Activated CD8-positive, alpha-beta memory T cell treated with anti-CD3 and anti-CD28 coated beads for 36 hours (primary cell): ENCODE measurements around the gene PPP1R3E. TPM values are rescaled to one million over a fixed set of nuclear protein-coding genes. Genes with fewer than 3 reads are reported as not detected.

Experiments used
- CTCF ChIA-PET: fragments of 350-600 bp; sonication (Branson Sonifier 250); formaldehyde crosslinking; loops from one replicate; lab custom pipeline; 2021; ENCODE audit warnings: antibody characterized with exemption; lab: Charles Lee
- POLR2A ChIA-PET: fragments of 350-600 bp; sonication (Branson Sonifier 250); formaldehyde crosslinking; loops from one replicate; lab custom pipeline; 2021; ENCODE audit warnings: antibody characterized with exemption; lab: Charles Lee
- total RNA-seq, 2 experiments: library from RNA; stranded (reverse); gene quantifications; one replicate each; pipeline ENCODE4 v1.2.3, GENCODE V29; 2021

Gene PPP1R3E
- total RNA-seq, 2 experiments from 2014 or later: 16.2 to 18.8 TPM

DNA sequence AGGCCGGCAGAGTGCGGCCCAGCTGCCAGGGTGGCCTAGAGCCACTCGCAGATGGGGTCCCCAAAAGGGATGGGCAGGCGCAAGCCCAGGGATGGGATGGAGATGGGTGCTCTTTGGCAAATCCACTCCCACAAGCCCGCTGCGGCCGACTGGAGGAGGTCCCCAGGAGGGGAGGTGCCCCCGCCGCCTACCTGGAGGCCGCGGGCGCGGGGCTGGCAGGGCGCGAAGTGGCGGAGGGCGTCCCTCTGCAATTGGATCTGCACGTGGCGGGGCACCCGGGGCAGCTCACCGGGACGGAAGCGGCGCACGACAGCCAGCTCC lies 730 bp downstream of the PPP1R3E start:
- ChIA-PET CTCF (interaction anchor here (1.3 to 4.5 kb wide), 9 partner anchors 9 to 732 kb away, joined by 3 to 47 read pairs (median 5); partner anchors contain the start of genes ACIN1, C14orf119, HOMEZ and PABPN1), POLR2A (interaction anchor here (0.9 to 3.4 kb wide), 6 partner anchors 16 to 207 kb away, joined by 3 to 73 read pairs (median 5); partner anchors contain the start of genes ACIN1, C14orf119, HOMEZ and PABPN1)

- CTCF ChIA-PET: interaction anchor here (1.3 to 4.5 kb wide), 7 partner anchors 11 to 294 kb away, joined by 3 to 47 read pairs (median 7); partner anchors contain the start of genes ACIN1, C14orf119, HOMEZ and PABPN1
- POLR2A ChIA-PET: interaction anchor here (0.9 to 3.4 kb wide), 6 partner anchors 16 to 207 kb away, joined by 3 to 73 read pairs (median 5); partner anchors contain the start of genes ACIN1, C14orf119, HOMEZ and PABPN1
These were observed 1.2 kb downstream of the PPP1R3E start for GRCh38 chr14:23301288-23301968.

DNA sequence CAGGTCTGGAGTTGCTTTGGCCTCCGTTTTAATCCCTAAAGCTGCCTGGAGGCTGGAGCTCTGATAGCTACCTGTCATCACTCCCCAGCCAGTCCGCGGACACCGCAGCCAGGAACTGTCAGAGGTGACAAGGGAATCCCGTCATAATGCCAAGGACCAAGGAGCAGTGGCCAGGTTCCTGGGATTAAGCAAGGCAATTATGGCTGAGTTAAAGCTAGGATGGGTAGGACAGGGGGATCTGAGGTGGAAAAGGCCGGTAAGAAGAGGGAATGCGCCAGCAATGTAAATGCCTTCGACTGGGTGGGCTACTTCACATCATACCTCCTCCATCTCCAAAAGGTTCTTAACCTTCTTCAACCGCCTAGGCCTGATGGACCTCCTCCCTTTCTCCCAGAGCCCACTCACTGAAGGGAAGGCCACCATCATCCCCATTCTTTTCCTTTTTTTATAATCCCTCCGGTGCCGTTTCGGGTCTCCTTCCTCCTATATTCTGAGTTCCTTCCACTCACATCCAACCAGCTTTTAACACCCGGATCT lies 1.9 kb downstream of the PPP1R3E start:
- CTCF ChIA-PET: interaction anchor here (1.4 to 4.5 kb wide), 6 partner anchors 10 to 206 kb away, joined by 5 to 47 read pairs (median 8); partner anchors contain the start of genes ACIN1, C14orf119, HOMEZ and PABPN1
- POLR2A ChIA-PET: interaction anchor here (0.6 to 3.4 kb wide), 5 partner anchors 14 to 208 kb away, joined by 3 to 73 read pairs (median 3); partner anchors contain the start of genes ACIN1, HOMEZ and PABPN1

- CTCF ChIA-PET: interaction anchor here (1.9 to 4.5 kb wide), 4 partner anchors 10 to 205 kb away, joined by 5 to 47 read pairs (median 14); partner anchors contain the start of genes ACIN1, C14orf119 and PABPN1
These were observed 2.5 kb downstream of the PPP1R3E start for GRCh38 chr14:23299986-23300686.

DNA sequence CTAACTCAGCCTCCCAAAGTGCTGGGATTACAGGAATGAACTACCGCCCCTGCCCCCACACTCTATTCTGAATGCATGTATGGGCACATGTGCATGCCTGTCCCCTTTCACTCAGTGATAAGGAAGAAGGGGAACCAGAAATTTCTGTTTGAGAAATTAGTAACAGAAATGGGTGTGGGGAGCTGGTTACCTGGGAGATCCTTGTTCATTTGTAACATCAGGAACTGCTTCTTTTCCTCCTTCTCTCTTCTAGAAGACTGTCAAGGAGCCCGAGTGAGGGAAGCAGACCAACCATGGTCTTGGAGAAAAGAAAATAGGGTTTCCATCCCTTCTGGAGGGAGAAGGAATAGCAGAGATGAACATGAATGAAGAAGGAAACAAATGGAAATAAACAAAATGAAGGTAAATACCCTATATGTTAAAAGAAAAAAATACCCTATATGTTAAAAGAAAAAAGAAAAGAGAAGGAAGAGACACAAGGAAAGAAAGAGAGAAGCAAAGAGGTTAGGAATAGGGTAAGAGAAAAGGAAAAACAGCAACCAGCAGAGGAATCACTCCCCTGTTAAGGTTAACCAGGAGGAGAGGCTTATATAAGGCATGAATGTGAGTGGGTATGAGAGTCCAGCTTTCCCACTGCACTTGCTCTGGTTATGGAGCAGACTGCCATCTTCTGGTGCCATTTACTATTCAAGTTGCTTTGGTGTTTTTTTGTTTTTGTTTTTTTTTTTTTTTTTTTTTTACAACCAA lies 3.3 kb downstream of the PPP1R3E start:
- POLR2A ChIA-PET: interaction anchor here (1.5 kb wide), 1 partner anchor 13 kb away, joined by 3 read pairs; the partner anchor contains the start of gene HOMEZ
- CTCF ChIA-PET: interaction anchor here (1.3 to 3.8 kb wide), 3 partner anchors 9 to 179 kb away, joined by 3 to 20 read pairs (median 5); no protein-coding TSS in a partner anchor

More at GRCh38 chr14:23299986-23300686, 2.5 kb downstream of the PPP1R3E start:
- POLR2A ChIA-PET: interaction anchor here (0.6 to 3.4 kb wide), 4 partner anchors 14 to 208 kb away, joined by 3 to 73 read pairs (median 3); partner anchors contain the start of genes ACIN1, HOMEZ and PABPN1

GRCh38 chr14:23297611-23298277 lies 4.9 kb downstream of the PPP1R3E start:
- CTCF ChIA-PET: no interaction called here

GRCh38 chr14:23297096-23297495 lies 5.6 kb downstream of the PPP1R3E start:
- POLR2A ChIA-PET: interaction anchor here (2.0 kb wide), 1 partner anchor 24 kb away, joined by 8 read pairs; the partner anchor contains the start of gene PABPN1
- CTCF ChIA-PET: interaction anchor here (0.9 to 1.2 kb wide), 2 partner anchors 11 to 176 kb away, joined by 3 to 4 read pairs; no protein-coding TSS in a partner anchor

More at GRCh38 chr14:23297611-23298277, 4.9 kb downstream of the PPP1R3E start:
- POLR2A ChIA-PET: no interaction called here

GRCh38 chr14:23296012-23296777 lies 6.5 kb downstream of the PPP1R3E start:
- CTCF ChIA-PET: interaction anchor here (0.9 to 1.2 kb wide), 3 partner anchors 10 to 175 kb away, joined by 3 to 4 read pairs (median 3); no protein-coding TSS in a partner anchor
- POLR2A ChIA-PET: interaction anchor here (2.0 kb wide), 1 partner anchor 25 kb away, joined by 8 read pairs; the partner anchor contains the start of gene PABPN1

- ChIA-PET POLR2A (interaction anchor here (0.5 to 2.0 kb wide), 3 partner anchors 8 to 31 kb away, joined by 5 to 8 read pairs (median 6); partner anchors contain the start of gene PABPN1), CTCF (interaction anchor here (0.6 to 2.1 kb wide), 13 partner anchors 8 to 330 kb away, joined by 3 to 13 read pairs (median 3); partner anchors contain the start of genes HOMEZ, PABPN1 and SLC22A17)
These were observed 7.7 kb downstream of the PPP1R3E start for GRCh38 chr14:23294734-23295561.

GRCh38 chr14:23286902-23287479 lies 15.7 kb downstream of the PPP1R3E start:
- CTCF ChIA-PET: interaction anchor here (1.1 to 2.4 kb wide), 4 partner anchors 8 to 35 kb away, joined by 3 to 13 read pairs (median 9); partner anchors contain the start of gene PABPN1

GRCh38 chr14:23286020-23286901 lies 16.4 kb downstream of the PPP1R3E start, which contains the start of gene HOMEZ:
Gene HOMEZ, minus strand, starts transcription at chr14:23286132. Its CDS starts 180 bp downstream, at chr14:23285952.
- POLR2A ChIA-PET: interaction anchor here (0.5 to 2.3 kb wide), 8 partner anchors 8 to 998 kb away, joined by 3 to 19 read pairs (median 4); partner anchors contain the start of genes PABPN1 and PPP1R3E
- CTCF ChIA-PET: interaction anchor here (1.1 to 2.4 kb wide), 4 partner anchors 8 to 35 kb away, joined by 3 to 13 read pairs (median 9); partner anchors contain the start of gene PABPN1

More at GRCh38 chr14:23286902-23287479, 15.7 kb downstream of the PPP1R3E start:
- POLR2A ChIA-PET: interaction anchor here (0.5 to 2.3 kb wide), 6 partner anchors 8 to 280 kb away, joined by 3 to 19 read pairs (median 4); partner anchors contain the start of genes PABPN1 and PPP1R3E

DNA sequence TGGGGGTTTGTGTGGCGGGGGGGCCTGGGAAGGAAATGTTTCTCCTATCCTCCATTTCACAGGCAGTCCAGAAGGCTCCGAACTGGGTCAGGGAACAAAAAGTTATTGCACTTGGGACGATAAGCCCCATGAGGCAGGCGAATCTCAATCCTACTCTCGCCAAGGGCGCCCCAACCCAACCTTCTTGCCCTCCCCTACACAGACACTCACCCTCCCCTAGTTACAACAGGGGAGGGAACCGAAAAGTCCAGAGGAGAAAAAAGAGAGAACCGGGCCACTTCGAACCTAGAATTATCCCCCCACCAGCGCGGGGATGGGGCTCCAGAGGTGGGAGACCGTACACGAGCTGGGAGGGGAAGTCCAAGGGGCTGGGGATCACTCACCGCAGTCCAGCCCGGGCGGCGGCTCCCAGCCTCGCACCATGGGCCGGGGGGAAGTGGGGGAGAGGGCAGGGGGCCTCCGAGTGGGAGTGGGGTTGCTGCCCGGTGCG lies 17.1 kb downstream of the PPP1R3E start:
- CTCF ChIA-PET: interaction anchor here (1.5 to 2.4 kb wide), 3 partner anchors 9 to 36 kb away, joined by 8 to 13 read pairs (median 10); partner anchors contain the start of gene PABPN1
- POLR2A ChIA-PET: interaction anchor here (0.7 to 2.3 kb wide), 4 partner anchors 16 to 998 kb away, joined by 4 to 19 read pairs (median 8); partner anchors contain the start of genes PABPN1 and RNF212B
